ENCODE measurements around the gene NUDT15. TPM values are rescaled to one million over a fixed set of nuclear protein-coding genes. Genes with fewer than 3 reads are reported as not detected.
"Not testable (repeated sequence)": the region's sequence is repeated elsewhere in the genome, so short reads cannot be mapped to it uniquely, and the experiment has no call there.

The NUDT15 gene
- total RNA-seq, 6 experiments from 2014 or later, result 5.1 to 7.6 (median 6.3) TPM

- Histone ChIP-seq H3K27me3 (no peaks in the 10 kb centered on the region), H3K9me3 (no peaks in the 10 kb centered on the region), H3K4me1 (peaks cover 0 to 17% (median 6%) of the 10 kb centered on the region in 4 donors), H3K4me3 (no peak overlapping the region), H3K36me3 (peaks cover 0 to 7% (median 2%) of the 10 kb centered on the region in 4 donors), H3K27ac (no peak overlapping the region)
- WGBS (ENCODE audit: insufficient coverage, low coverage, low lambda C conversion rate, missing lambda C conversion rate), result 100% methylated on average over 2 of the region's 2 CpGs
- DNase-seq (no peak), ATAC-seq (no peak)
- TF ChIP-seq CTCF (IDR thresholded peaks at IDR 0.05), result no peak
- TF ChIP-seq POLR2A (IDR thresholded peaks at IDR 0.05), result no peak
- intact Hi-C loops (cut with DNase I), result no loop called here
Measured at GRCh38 chr13:47997384-47997783, 40.1 kb upstream of the NUDT15 start.

- H3K9me3 ChIP-seq, result no peaks in the 10 kb centered on the region
- H3K4me1 ChIP-seq, result peaks cover 0 to 17% (median 6%) of the 10 kb centered on the region in 4 donors
- DNase-seq (no peak), ATAC-seq (no peak)
- WGBS (ENCODE audit: insufficient coverage, low coverage, low lambda C conversion rate, missing lambda C conversion rate), result 24% methylated on average over 5 of the region's 5 CpGs
- H3K4me3 ChIP-seq, result peak overlapping the region; percentile 79 to 97 (median 88)
- H3K36me3 ChIP-seq, result peaks cover 0 to 7% (median 2%) of the 10 kb centered on the region in 4 donors
- intact Hi-C loops (cut with DNase I), result no loop called here
- H3K27ac ChIP-seq, result peak overlapping the region in 1 of 3 donors; percentile 83
- H3K27me3 ChIP-seq, result no peaks in the 10 kb centered on the region
- TF ChIP-seq CTCF (IDR thresholded peaks at IDR 0.05) (no peak), POLR2A (IDR thresholded peaks at IDR 0.05) (no peak)
Measured at GRCh38 chr13:47999973-48000372, 37.6 kb upstream of the NUDT15 start.

- DNase-seq, result no peak
- TF ChIP-seq POLR2A (IDR thresholded peaks at IDR 0.05) (no peak), CTCF (IDR thresholded peaks at IDR 0.05) (no peak)
- ATAC-seq, result peak; percentile 52 to 67 (median 65)
- Histone ChIP-seq H3K27me3 (no peaks in the 10 kb centered on the region), H3K36me3 (peaks cover 0 to 4% (median under 1%) of the 10 kb centered on the region in 4 donors), H3K27ac (peak overlapping the region; percentile 58 to 83 (median 73)), H3K4me3 (peak overlapping the region; percentile 79 to 97 (median 88)), H3K9me3 (no peaks in the 10 kb centered on the region), H3K4me1 (peaks cover 0 to 17% (median 6%) of the 10 kb centered on the region in 4 donors)
- intact Hi-C loops (cut with DNase I), result no loop called here
- 0% methylated on average over 3 of the region's 25 CpGs for WGBS (ENCODE audit: insufficient coverage, low coverage, low lambda C conversion rate, missing lambda C conversion rate)
Measured at GRCh38 chr13:48000559-48001113, 36.9 kb upstream of the NUDT15 start.

- 42% methylated on average over 14 of the region's 52 CpGs for WGBS (ENCODE audit: insufficient coverage, low coverage, low lambda C conversion rate, missing lambda C conversion rate)
- Histone ChIP-seq H3K27ac (peak within 1 kb of the TSS; percentile 58 to 83 (median 73)), H3K4me3 (peak within 1 kb of the TSS; percentile 79 to 97 (median 88)), H3K4me1 (peaks cover 0 to 17% (median 6%) of the 10 kb centered on the region in 4 donors), H3K36me3 (no peaks in the 10 kb centered on the region), H3K27me3 (no peaks in the 10 kb centered on the region), H3K9me3 (no peaks in the 10 kb centered on the region)
- peak in 1 of 4 donors; percentile 29 for TF ChIP-seq CTCF (IDR thresholded peaks at IDR 0.05)
- peak; percentile 71 for TF ChIP-seq POLR2A (IDR thresholded peaks at IDR 0.05)
- ATAC-seq (peak; percentile 99 to 100 (median 99)), DNase-seq (peak; percentile 94 to 96 (median 95))
- intact Hi-C loops (cut with DNase I), result no loop called here
Measured at GRCh38 chr13:48001114-48001881, 36.2 kb upstream of the NUDT15 start, which contains the start of gene SUCLA2. TSS of gene SUCLA2 (minus strand) at chr13:48001273. CDS start at chr13:48001269, 4 bp downstream.

GRCh38 chr13:48001999-48002398, 35.5 kb upstream of the NUDT15 start:
- 83% methylated on average over 2 of the region's 5 CpGs for WGBS (ENCODE audit: insufficient coverage, low coverage, low lambda C conversion rate, missing lambda C conversion rate)
- H3K27ac ChIP-seq; H3K27me3 ChIP-seq; H3K9me3 ChIP-seq; DNase-seq; H3K4me3 ChIP-seq; ATAC-seq; intact Hi-C loops (cut with DNase I); H3K36me3 ChIP-seq: not testable (repeated sequence)
- peaks cover 0 to 17% (median 6%) of the 10 kb centered on the region in 4 donors for H3K4me1 ChIP-seq
